Dermis microvascular lymphatic vessel endothelial cell (primary cell): ENCODE data around the gene TMEM80. TPM values are rescaled to one million over a fixed set of nuclear protein-coding genes. Genes with fewer than 3 reads are reported as not detected.
"Not testable (repeated sequence)": the region's sequence is repeated elsewhere in the genome, so short reads cannot be mapped to it uniquely, and the experiment has no call there.

Source experiments
- DNase-seq, 2 donors: peaks; one replicate each; pipeline versions ENCODE4 v3.0.0 to v3.0.0-alpha.2; 2010; ENCODE audit warnings: low read depth in 2 of 2
- total RNA-seq: library from RNA; depleted of rRNA; stranded (reverse); fragments of >200 nt; gene quantifications from 2 replicates; pipeline ENCODE4 v1.2.1, GENCODE V29; 2014

TMEM80 gene
- 7.6 and 15.3 TPM in 2 replicates for total RNA-seq

- peak; percentile 92 to 98 for DNase-seq
These were observed at the start of gene TMEM80 for GRCh38 chr11:695538-696248. TSS of gene TMEM80 (plus strand) at chr11:695816. CDS start at chr11:695828, 12 bp downstream.

GRCh38 chr11:646214-646613, 49.4 kb upstream of the TMEM80 start:
- DNase-seq = no peak

- DNase-seq = not testable (repeated sequence)
These were observed 47.9 kb upstream of the TMEM80 start for GRCh38 chr11:647672-648158.

GRCh38 chr11:650482-650881, 45.1 kb upstream of the TMEM80 start:
- no peak for DNase-seq

GRCh38 chr11:653136-653535, 42.5 kb upstream of the TMEM80 start:
- not testable (repeated sequence) for DNase-seq

GRCh38 chr11:653837-654236, 41.8 kb upstream of the TMEM80 start:
- no peak for DNase-seq

GRCh38 chr11:654444-654843, 41.2 kb upstream of the TMEM80 start:
- not testable (repeated sequence) for DNase-seq

- no peak for DNase-seq
These were observed 40.4 kb upstream of the TMEM80 start for GRCh38 chr11:655036-655726.

- no peak for DNase-seq
These were observed 39.2 kb upstream of the TMEM80 start for GRCh38 chr11:656426-656825.

GRCh38 chr11:656866-657265, 38.8 kb upstream of the TMEM80 start:
- DNase-seq = no peak

GRCh38 chr11:657691-658126, 37.9 kb upstream of the TMEM80 start:
- no peak for DNase-seq

- no peak for DNase-seq
These were observed 36.0 kb upstream of the TMEM80 start for GRCh38 chr11:659532-660085.

GRCh38 chr11:660281-660680, 35.3 kb upstream of the TMEM80 start:
- no peak for DNase-seq

- DNase-seq = no peak
These were observed 34.8 kb upstream of the TMEM80 start for GRCh38 chr11:660681-661444.

GRCh38 chr11:662689-663274, 32.8 kb upstream of the TMEM80 start:
- peak; percentile 46 to 68 for DNase-seq

GRCh38 chr11:665062-665703, 30.4 kb upstream of the TMEM80 start:
- no peak for DNase-seq

- DNase-seq = no peak
These were observed 29.8 kb upstream of the TMEM80 start for GRCh38 chr11:665704-666281.

GRCh38 chr11:673866-674265, 21.8 kb upstream of the TMEM80 start:
- no peak for DNase-seq

GRCh38 chr11:674406-674805, 21.2 kb upstream of the TMEM80 start:
- no peak for DNase-seq

GRCh38 chr11:678297-678696, 17.3 kb upstream of the TMEM80 start:
- DNase-seq = no peak
